ENCODE measurements around the gene LRRK1.

The LRRK1 gene

GRCh38 chr15:101009176-101009575 lies 90.0 kb downstream of the LRRK1 start:
- DNase-seq = no peak

- DNase-seq = no peak
Observed at GRCh38 chr15:101010781-101011180, 91.6 kb downstream of the LRRK1 start.

- DNase-seq = no peak
Observed at GRCh38 chr15:101012326-101013200, 93.4 kb downstream of the LRRK1 start.

- no peak for DNase-seq
Observed at GRCh38 chr15:101013201-101013550, 94.0 kb downstream of the LRRK1 start.

GRCh38 chr15:101013769-101014675 lies 94.9 kb downstream of the LRRK1 start:
- no peak for DNase-seq

GRCh38 chr15:101014921-101015841 lies 96.0 kb downstream of the LRRK1 start:
- DNase-seq = peak; percentile 6

- no peak for DNase-seq
Observed at GRCh38 chr15:101016581-101016980, 97.4 kb downstream of the LRRK1 start.

GRCh38 chr15:101017093-101017754 lies 98.1 kb downstream of the LRRK1 start:
- no peak for DNase-seq

- DNase-seq = no peak
Observed at GRCh38 chr15:101018016-101018415, 98.9 kb downstream of the LRRK1 start.

GRCh38 chr15:101018450-101018849 lies 99.3 kb downstream of the LRRK1 start:
- DNase-seq = no peak

GRCh38 chr15:101019366-101019896 lies 100.3 kb downstream of the LRRK1 start:
- no peak for DNase-seq

GRCh38 chr15:101020451-101020850 lies 101.3 kb downstream of the LRRK1 start:
- DNase-seq = no peak

- no peak for DNase-seq
Observed at GRCh38 chr15:101020945-101021344, 101.8 kb downstream of the LRRK1 start.

GRCh38 chr15:101022306-101022705 lies 103.1 kb downstream of the LRRK1 start:
- DNase-seq = no peak

- no peak for DNase-seq
Observed at GRCh38 chr15:101022876-101023275, 103.7 kb downstream of the LRRK1 start.

- DNase-seq = no peak
Observed at GRCh38 chr15:101023501-101024072, 104.4 kb downstream of the LRRK1 start.

- no peak for DNase-seq
Observed at GRCh38 chr15:101024073-101024695, 105.0 kb downstream of the LRRK1 start.

GRCh38 chr15:101024706-101025500 lies 105.7 kb downstream of the LRRK1 start:
- no peak for DNase-seq

GRCh38 chr15:101025501-101025885 lies 106.3 kb downstream of the LRRK1 start:
- DNase-seq = no peak
